ENCODE measurements around the gene TULP3. TPM values are rescaled to one million over a fixed set of nuclear protein-coding genes. Genes with fewer than 3 reads are reported as not detected.

The TULP3 gene
- total RNA-seq, 4 donors from 2014 or later = 34.3 to 41.6 (median 37.6) TPM

DNA sequence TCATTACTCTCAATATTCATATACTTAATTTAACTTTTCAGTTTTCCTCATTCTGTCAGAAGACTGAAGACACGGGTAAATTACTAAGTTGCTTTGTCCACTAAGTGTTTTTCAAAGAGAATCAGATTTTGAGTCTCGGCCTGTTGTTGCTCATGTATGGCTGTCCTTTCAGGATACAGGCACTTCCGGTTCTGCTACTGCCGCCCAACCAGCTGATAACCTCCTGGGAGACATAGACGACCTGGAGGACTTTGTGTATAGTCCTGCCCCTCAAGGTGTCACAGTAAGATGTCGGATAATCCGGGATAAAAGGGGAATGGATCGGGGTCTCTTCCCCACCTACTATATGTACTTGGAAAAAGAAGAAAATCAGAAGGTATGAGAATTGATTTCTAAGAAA lies 40.2 kb downstream of the TULP3 start:
- DNase-seq (ENCODE audit: low spot score in 2 of 2) = no peak
- Histone ChIP-seq H3K36me3 (peaks cover 5 to 97% (median 12%) of the 10 kb centered on the region in 3 donors), H3K9me3 (no peaks in the 10 kb centered on the region), H3K27me3 (no peaks in the 10 kb centered on the region), H3K4me1 (no peaks in the 10 kb centered on the region), H3K4me3 (no peak overlapping the region), H3K27ac (no peak overlapping the region)
- TF ChIP-seq POLR2A (IDR thresholded peaks at IDR 0.05) = no peak
- TF ChIP-seq, protein P1, sequence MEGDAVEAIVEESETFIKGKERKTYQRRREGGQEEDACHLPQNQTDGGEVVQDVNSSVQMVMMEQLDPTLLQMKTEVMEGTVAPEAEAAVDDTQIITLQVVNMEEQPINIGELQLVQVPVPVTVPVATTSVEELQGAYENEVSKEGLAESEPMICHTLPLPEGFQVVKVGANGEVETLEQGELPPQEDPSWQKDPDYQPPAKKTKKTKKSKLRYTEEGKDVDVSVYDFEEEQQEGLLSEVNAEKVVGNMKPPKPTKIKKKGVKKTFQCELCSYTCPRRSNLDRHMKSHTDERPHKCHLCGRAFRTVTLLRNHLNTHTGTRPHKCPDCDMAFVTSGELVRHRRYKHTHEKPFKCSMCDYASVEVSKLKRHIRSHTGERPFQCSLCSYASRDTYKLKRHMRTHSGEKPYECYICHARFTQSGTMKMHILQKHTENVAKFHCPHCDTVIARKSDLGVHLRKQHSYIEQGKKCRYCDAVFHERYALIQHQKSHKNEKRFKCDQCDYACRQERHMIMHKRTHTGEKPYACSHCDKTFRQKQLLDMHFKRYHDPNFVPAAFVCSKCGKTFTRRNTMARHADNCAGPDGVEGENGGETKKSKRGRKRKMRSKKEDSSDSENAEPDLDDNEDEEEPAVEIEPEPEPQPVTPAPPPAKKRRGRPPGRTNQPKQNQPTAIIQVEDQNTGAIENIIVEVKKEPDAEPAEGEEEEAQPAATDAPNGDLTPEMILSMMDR (IDR thresholded peaks at IDR 0.05) = no peak
- TF ChIP-seq EP300 (IDR thresholded peaks at IDR 0.05) = no peak
- WGBS, 2 donors = 79 to 85% methylated on average over 8 of the region's 8 CpGs

DNA sequence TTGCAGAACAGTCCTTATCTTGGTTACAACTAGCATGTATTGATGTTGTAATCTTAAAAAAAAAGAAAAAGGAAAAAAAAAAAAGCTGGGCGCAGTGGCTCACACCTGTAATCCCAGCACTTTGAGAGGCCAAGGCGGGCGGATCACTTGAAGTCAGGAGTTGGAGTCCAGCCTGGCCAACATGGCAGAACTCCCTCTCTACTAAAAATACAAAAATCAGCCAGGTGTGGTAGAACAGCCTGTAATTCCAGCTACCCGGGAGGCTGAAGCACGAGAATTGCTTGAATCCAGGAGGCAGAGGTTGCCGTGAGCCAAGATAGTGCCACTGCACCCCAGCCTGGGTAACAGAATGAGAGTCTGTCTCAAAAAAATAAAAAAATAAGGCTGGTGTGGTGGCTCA lies 42.9 kb downstream of the TULP3 start:
- Histone ChIP-seq H3K27me3 (no peaks in the 10 kb centered on the region), H3K27ac (no peak overlapping the region), H3K36me3 (peaks cover 5 to 100% (median 12%) of the 10 kb centered on the region in 3 donors), H3K4me3 (no peak overlapping the region), H3K9me3 (no peaks in the 10 kb centered on the region), H3K4me1 (no peaks in the 10 kb centered on the region)
- 94 to 98% methylated on average over 6 of the region's 6 CpGs for WGBS, 2 donors
- no peak for TF ChIP-seq EP300 (IDR thresholded peaks at IDR 0.05)
- TF ChIP-seq, protein P1 (IDR thresholded peaks at IDR 0.05) = no peak
- TF ChIP-seq POLR2A (IDR thresholded peaks at IDR 0.05) = no peak
- DNase-seq (ENCODE audit: low spot score in 2 of 2) = no peak

DNA sequence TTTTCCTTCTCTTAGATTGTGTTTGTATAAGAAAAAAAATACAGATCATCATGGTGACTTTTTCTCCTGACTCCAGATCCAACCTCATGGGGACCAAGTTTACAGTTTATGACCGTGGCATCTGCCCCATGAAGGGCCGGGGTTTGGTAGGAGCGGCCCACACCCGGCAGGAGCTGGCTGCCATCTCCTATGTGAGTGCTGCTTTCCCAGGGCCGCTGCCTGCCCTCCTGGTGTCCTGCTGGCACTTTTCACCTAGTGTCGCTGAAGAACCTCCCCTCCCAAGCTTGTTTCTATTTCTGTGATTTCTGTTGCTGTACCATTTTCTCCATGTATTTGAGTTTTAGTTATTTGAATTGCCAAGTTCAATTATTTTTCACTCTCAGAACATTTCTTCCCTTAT lies 43.7 kb downstream of the TULP3 start:
- DNase-seq (ENCODE audit: low spot score in 2 of 2) = no peak
- H3K9me3 ChIP-seq = no peaks in the 10 kb centered on the region
- H3K4me1 ChIP-seq = no peaks in the 10 kb centered on the region
- H3K27ac ChIP-seq = no peak overlapping the region
- TF ChIP-seq, protein P1 (IDR thresholded peaks at IDR 0.05) = no peak
- TF ChIP-seq EP300 (IDR thresholded peaks at IDR 0.05) (no peak), POLR2A (IDR thresholded peaks at IDR 0.05) (no peak)
- no peak overlapping the region for H3K4me3 ChIP-seq
- H3K27me3 ChIP-seq = no peaks in the 10 kb centered on the region
- peaks cover 5 to 100% (median 12%) of the 10 kb centered on the region in 3 donors for H3K36me3 ChIP-seq
- WGBS, 2 donors = 87 to 92% methylated on average over 6 of the region's 6 CpGs

DNA sequence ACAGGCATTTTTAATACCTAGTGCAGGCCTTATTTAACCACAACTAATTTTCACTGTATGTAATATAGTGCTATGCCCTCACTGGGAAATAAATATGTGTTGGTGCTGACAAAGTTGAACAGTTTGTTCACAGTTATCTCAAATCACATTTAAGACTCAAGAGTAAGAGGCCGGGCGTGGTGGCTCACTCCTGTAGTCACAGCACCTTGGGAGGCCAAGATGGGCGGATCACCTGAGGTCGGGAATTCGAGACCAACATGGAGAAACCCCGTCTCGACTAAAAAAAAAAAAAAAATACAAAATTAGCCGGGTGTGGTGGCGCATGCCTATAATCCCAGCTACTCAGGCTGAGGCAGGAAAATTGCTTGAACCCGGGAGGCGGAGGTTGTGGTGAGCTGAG lies 45.6 kb downstream of the TULP3 start:
- H3K36me3 ChIP-seq = peaks cover 5 to 100% (median 12%) of the 10 kb centered on the region in 3 donors
- WGBS, 2 donors = 93 to 94% methylated on average over 11 of the region's 11 CpGs
- no peak for TF ChIP-seq EP300 (IDR thresholded peaks at IDR 0.05)
- TF ChIP-seq, protein P1 (IDR thresholded peaks at IDR 0.05) = no peak
- TF ChIP-seq POLR2A (IDR thresholded peaks at IDR 0.05) = no peak
- no peaks in the 10 kb centered on the region for H3K4me1 ChIP-seq
- H3K27ac ChIP-seq = no peak overlapping the region
- H3K9me3 ChIP-seq = no peaks in the 10 kb centered on the region
- DNase-seq (ENCODE audit: low spot score in 2 of 2) = no peak
- no peak overlapping the region for H3K4me3 ChIP-seq
- no peaks in the 10 kb centered on the region for H3K27me3 ChIP-seq

DNA sequence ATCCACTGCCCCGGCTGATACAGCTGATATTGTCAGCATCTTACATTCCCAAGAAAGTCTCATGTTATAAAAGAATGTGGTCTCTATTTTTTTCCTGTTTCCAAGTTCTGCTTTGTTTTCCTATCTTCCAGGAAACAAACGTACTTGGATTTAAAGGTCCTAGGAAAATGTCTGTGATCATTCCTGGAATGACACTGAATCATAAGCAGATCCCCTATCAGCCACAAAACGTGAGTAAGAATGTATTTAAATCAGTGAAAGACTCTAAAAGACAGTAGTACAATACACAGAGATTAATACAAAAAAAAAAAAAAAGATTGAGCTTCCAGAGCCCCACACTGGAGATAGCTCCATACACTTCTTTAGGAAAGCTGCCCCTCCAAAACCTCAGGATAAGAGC lies 46.8 kb downstream of the TULP3 start:
- H3K4me3 ChIP-seq = no peak overlapping the region
- peaks cover 4 to 98% (median 5%) of the 10 kb centered on the region in 3 donors for H3K36me3 ChIP-seq
- no peak overlapping the region for H3K27ac ChIP-seq
- H3K27me3 ChIP-seq = no peaks in the 10 kb centered on the region
- DNase-seq (ENCODE audit: low spot score in 2 of 2) = no peak
- no peaks in the 10 kb centered on the region for H3K9me3 ChIP-seq
- TF ChIP-seq POLR2A (IDR thresholded peaks at IDR 0.05) (no peak), EP300 (IDR thresholded peaks at IDR 0.05) (no peak)
- TF ChIP-seq, protein P1 (IDR thresholded peaks at IDR 0.05) = no peak
- H3K4me1 ChIP-seq = no peaks in the 10 kb centered on the region
- 69 to 74% methylated on average over 3 of the region's 3 CpGs for WGBS, 2 donors
